Measurements from ENCODE around the gene HID1. TPM values are rescaled to one million over a fixed set of nuclear protein-coding genes. Genes with fewer than 3 reads are reported as not detected.
"Not testable (repeated sequence)": the region's sequence is repeated elsewhere in the genome, so short reads cannot be mapped to it uniquely, and the experiment has no call there.

Gene HID1
- total and polyA plus RNA-seq, 2 experiments from 2014 or later: 8.7 to 10.9 TPM

DNA sequence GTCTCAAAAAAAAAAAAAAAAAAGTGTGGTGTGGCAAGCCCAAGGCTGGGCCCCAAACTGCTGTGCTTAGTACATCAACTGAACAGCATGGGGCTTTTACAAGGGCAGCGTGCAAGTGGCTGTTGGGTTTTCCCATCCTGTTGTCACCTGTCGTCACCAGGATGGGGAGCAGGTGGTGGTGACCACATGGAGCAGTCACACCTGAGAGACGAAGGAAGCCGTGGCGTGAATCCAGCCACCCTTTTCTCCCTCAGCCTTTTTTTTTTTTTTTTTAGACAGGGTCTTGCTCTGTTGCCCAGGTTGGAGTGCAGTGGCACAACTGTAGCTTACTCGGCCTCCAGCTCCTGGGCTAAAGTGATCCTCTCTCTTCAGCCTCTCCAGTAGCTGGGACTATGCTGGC, 35.8 kb upstream of the HID1 start (continued):
- TF ChIP-seq, protein P1, sequence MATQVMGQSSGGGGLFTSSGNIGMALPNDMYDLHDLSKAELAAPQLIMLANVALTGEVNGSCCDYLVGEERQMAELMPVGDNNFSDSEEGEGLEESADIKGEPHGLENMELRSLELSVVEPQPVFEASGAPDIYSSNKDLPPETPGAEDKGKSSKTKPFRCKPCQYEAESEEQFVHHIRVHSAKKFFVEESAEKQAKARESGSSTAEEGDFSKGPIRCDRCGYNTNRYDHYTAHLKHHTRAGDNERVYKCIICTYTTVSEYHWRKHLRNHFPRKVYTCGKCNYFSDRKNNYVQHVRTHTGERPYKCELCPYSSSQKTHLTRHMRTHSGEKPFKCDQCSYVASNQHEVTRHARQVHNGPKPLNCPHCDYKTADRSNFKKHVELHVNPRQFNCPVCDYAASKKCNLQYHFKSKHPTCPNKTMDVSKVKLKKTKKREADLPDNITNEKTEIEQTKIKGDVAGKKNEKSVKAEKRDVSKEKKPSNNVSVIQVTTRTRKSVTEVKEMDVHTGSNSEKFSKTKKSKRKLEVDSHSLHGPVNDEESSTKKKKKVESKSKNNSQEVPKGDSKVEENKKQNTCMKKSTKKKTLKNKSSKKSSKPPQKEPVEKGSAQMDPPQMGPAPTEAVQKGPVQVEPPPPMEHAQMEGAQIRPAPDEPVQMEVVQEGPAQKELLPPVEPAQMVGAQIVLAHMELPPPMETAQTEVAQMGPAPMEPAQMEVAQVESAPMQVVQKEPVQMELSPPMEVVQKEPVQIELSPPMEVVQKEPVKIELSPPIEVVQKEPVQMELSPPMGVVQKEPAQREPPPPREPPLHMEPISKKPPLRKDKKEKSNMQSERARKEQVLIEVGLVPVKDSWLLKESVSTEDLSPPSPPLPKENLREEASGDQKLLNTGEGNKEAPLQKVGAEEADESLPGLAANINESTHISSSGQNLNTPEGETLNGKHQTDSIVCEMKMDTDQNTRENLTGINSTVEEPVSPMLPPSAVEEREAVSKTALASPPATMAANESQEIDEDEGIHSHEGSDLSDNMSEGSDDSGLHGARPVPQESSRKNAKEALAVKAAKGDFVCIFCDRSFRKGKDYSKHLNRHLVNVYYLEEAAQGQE (IDR thresholded peaks at IDR 0.05; ENCODE audit: unreplicated experiment): no peak
- TF ChIP-seq ZNF114 (CRISPR knock-in tag; IDR thresholded peaks at IDR 0.05) (no peak), EZH2phosphoT487 (IDR thresholded peaks at IDR 0.05; ENCODE audit: unreplicated experiment) (no peak), STAT1 (IDR thresholded peaks at IDR 0.05; ENCODE audit: unreplicated experiment) (no peak)

DNA sequence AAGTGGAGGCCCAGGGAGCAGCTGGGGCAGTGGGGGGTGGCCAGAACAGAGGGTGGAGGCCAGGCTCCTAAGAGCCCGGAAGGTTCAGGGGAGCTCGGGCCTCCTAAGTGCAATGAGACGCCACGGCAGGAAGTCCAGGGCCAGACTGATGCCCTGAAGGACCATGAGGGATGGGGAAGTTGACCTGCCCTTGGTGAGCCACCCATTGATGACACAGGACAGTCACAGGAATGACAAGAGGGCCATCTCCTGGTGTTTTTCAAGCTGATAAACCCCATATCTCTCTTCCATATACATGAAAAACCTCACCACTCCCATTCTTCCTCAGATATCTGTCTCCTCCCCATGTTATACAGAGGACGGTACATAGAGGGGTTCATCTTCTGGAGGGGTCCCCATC, 34.1 kb upstream of the HID1 start:
- Histone ChIP-seq H3K9me2 (ENCODE audit: insufficient read depth) (no peaks in the 10 kb centered on the region), H3K36me3 (ENCODE audit: insufficient read depth) (no peaks in the 10 kb centered on the region), H3K4me1 (ENCODE audit: insufficient read depth) (peaks cover 8% of the 10 kb centered on the region), H3K4me2 (no peak overlapping the region), H2AFZ (no peak overlapping the region), H4K20me1 (replicated peaks; ENCODE audit: insufficient read depth) (no peaks in the 10 kb centered on the region; the same call in 1 of the 2 replicates), H3K27me3 (ENCODE audit: insufficient read depth) (no peaks in the 10 kb centered on the region), H3K4me3 (no peak overlapping the region), H3K27ac (ENCODE audit: low read depth) (no peak overlapping the region), H3F3A (replicated peaks; ENCODE audit: low read depth) (peaks cover 4% of the 10 kb centered on the region), H3K79me2 (replicated peaks; ENCODE audit: insufficient read depth) (no peaks in the 10 kb centered on the region)
- ATAC-seq: no peak
- H3K4me3 Mint-ChIP-seq: no peak overlapping the region; the same call in 2 of the 3 replicates
- H3K9me3 Mint-ChIP-seq: no peaks in the 10 kb centered on the region; the same call in 2 of the 3 replicates
- no peak for DNase-seq (ENCODE audit: low spot score)
- peaks cover 11% of the 10 kb centered on the region for H3K36me3 Mint-ChIP-seq (ENCODE audit: low read depth)
- H3K27ac Mint-ChIP-seq: no peak overlapping the region
- TF ChIP-seq, protein P2, sequence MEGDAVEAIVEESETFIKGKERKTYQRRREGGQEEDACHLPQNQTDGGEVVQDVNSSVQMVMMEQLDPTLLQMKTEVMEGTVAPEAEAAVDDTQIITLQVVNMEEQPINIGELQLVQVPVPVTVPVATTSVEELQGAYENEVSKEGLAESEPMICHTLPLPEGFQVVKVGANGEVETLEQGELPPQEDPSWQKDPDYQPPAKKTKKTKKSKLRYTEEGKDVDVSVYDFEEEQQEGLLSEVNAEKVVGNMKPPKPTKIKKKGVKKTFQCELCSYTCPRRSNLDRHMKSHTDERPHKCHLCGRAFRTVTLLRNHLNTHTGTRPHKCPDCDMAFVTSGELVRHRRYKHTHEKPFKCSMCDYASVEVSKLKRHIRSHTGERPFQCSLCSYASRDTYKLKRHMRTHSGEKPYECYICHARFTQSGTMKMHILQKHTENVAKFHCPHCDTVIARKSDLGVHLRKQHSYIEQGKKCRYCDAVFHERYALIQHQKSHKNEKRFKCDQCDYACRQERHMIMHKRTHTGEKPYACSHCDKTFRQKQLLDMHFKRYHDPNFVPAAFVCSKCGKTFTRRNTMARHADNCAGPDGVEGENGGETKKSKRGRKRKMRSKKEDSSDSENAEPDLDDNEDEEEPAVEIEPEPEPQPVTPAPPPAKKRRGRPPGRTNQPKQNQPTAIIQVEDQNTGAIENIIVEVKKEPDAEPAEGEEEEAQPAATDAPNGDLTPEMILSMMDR (conservative IDR thresholded peaks at IDR 0.05; ENCODE audit: low read depth in 2 of 2): peak in 1 of 2 experiments; percentile 19; a peak in 1 of 4 replicates
- TF ChIP-seq JUNB (IDR thresholded peaks at IDR 0.05; ENCODE audit: unreplicated experiment): no peak
- H3K27me3 Mint-ChIP-seq (ENCODE audit: insufficient read depth, low read depth, poor library complexity): peaks cover 2% of the 10 kb centered on the region
- H3K4me1 Mint-ChIP-seq: peaks cover 12% of the 10 kb centered on the region

DNA sequence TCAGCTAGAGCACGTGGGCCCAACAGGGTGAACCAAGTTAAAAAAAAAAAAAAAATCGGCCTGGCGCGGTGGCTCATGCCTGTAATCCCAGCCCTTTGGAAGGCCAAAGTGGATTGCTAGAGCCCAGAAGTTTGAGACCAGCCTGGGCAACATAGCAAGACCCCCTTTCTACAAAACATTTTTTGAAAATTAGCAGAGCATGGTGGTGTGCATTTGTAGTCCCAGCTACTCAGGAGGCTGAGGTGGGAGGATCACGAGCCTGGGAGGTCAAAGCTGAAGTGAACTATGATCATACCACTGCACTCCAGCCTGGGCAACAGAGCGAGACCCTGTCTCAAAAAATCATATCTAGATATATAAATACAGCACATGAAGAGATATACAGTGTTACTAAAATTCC, 33.5 kb upstream of the HID1 start:
- not testable (repeated sequence) for H3K27me3 Mint-ChIP-seq (ENCODE audit: insufficient read depth, low read depth, poor library complexity); H3K4me2 ChIP-seq; H3K4me3 Mint-ChIP-seq; H3K27me3 ChIP-seq (ENCODE audit: insufficient read depth); H3F3A ChIP-seq (replicated peaks; ENCODE audit: low read depth); H2AFZ ChIP-seq; H3K36me3 ChIP-seq (ENCODE audit: insufficient read depth); ATAC-seq; H3K79me2 ChIP-seq (replicated peaks; ENCODE audit: insufficient read depth); H3K9me2 ChIP-seq (ENCODE audit: insufficient read depth); H3K27ac ChIP-seq (ENCODE audit: low read depth); H3K4me3 ChIP-seq; H4K20me1 ChIP-seq (replicated peaks; ENCODE audit: insufficient read depth); H3K4me1 ChIP-seq (ENCODE audit: insufficient read depth); DNase-seq (ENCODE audit: low spot score); H3K4me1 Mint-ChIP-seq; H3K9me3 Mint-ChIP-seq; H3K27ac Mint-ChIP-seq
- H3K36me3 Mint-ChIP-seq (ENCODE audit: low read depth): peaks cover 13% of the 10 kb centered on the region

Measured in GM23338 (cell line).